HG02798 (cell line): Measurements from ENCODE around the gene ENOX1.

ENCODE experiments used
- ATAC-seq: cut with Tn5 transposase; IDR thresholded peaks from one replicate; pipeline ENCODE4 v1.9.1; 2021; ENCODE audit warnings: mild to moderate bottlenecking; ENCODE audit not compliant: unreplicated experiment, poor library complexity

Gene ENOX1

GRCh38 chr13:43407023-43407581, 379.7 kb downstream of the ENOX1 start:
- no peak for ATAC-seq

GRCh38 chr13:43405457-43405856, 381.3 kb downstream of the ENOX1 start:
- no peak for ATAC-seq

DNA sequence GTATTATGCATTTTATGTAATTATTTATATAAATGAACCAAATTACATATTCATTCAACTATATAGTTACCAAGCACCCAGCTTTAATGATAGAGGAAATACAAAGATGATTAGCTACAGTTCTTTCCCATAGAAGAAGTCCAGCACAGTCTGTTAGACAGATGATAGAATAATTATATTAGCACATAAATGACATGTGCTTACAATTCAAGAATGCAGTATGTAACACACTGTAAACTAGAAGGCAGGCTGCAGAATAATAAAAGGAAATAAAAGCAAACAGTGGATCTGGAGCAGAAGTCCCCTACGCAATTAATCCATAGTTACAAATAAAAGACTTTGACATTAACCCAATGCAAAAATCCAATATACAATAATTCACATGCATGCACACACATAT, 384.4 kb downstream of the ENOX1 start:
- ATAC-seq: no peak

GRCh38 chr13:43401361-43401760, 385.4 kb downstream of the ENOX1 start:
- no peak for ATAC-seq

DNA sequence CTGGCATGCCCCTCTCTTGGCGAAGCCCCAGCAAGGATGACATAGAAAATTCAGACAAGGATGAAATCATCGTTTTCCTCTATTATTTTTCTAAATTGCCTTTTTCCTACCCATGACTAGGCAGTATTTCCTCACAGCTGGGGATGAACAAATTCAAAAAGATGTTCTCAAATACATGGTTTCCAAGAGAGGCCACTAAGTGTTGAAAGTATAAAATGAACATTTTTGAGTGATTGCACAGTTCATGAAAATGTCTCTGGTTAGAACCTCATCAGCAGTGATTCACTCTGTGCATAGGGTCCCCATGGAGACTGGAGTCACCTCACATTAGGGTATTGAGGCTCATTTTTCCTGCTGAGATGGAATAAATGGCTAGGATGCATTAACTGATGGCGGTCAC, 389.7 kb downstream of the ENOX1 start:
- no peak for ATAC-seq

DNA sequence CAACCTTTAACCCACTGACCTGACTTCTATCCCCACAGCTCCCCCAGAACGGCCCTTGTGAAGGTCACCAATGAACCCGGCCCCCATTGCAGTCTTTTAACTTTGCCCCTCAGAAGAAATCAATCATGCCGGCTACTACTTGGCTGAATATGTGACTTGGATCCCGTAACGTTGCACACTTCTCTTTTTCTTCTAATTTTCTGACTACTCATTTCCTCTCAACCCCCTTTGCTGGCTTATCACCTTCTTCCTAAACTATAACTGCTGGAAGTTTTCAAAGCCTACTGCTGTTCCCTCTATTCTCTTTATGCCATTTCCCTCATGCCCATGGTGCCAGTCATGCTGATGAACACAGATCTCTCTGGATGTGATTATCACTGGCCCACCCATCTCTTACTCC, 395.7 kb downstream of the ENOX1 start:
- peak; percentile 7 for ATAC-seq

DNA sequence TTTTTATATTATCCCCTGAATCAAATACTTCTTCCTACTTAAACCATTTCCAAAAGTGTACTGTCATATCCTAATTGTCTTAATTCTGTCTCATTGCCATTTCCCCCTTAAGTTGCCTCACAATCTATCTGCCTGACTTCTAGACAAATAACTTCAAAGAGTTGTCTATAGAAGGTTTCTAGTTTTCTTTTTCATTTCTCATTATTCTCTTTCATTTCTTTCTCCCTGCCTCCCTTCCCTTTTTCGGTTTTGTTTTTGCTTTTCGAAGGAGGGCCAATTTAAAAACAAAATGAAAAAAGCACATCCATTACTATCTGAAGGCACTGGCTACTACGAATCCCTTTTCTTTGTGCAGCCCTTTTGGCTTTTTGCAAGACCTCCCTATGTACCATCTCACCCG, 396.2 kb downstream of the ENOX1 start:
- ATAC-seq: peak; percentile 68

GRCh38 chr13:43389983-43390382, 396.8 kb downstream of the ENOX1 start:
- ATAC-seq: peak; percentile 16

- no peak for ATAC-seq
These were observed 397.2 kb downstream of the ENOX1 start for GRCh38 chr13:43389573-43389972.

DNA sequence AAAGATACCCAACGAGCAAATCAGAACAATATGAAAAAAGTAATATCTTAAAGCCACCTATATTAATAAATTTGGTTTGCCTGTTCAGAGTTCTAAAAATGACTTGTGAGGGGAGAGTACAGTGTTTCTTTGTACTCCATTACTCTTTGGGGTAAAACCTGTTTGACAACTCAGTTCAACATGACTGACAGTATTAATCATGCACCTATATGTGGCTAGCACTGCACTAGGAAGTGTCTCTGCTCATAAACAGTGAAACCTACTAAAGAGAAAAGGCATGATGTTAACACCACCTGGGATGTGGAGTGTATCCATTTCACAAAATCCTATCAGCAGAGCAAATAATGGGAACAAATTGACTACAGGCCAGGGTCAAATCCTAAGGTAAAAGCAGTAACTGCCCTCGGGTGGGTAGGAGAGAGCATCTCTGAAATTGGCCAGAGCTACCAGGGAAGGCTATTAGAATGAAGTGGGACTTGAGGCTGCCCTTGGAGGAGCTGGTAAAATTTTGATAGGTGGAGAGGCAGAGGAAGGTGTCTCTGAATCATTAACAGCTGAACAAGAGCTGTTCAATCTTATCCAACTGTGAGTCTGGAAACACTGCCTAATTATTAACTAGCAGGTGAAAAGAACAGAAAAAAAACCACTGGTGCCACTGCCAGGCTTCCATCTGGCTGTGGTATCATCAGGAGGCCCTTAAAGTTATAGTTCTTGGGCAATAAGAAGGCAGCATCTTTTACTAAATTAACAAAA, 398.3 kb downstream of the ENOX1 start:
- peak; percentile 42 for ATAC-seq

DNA sequence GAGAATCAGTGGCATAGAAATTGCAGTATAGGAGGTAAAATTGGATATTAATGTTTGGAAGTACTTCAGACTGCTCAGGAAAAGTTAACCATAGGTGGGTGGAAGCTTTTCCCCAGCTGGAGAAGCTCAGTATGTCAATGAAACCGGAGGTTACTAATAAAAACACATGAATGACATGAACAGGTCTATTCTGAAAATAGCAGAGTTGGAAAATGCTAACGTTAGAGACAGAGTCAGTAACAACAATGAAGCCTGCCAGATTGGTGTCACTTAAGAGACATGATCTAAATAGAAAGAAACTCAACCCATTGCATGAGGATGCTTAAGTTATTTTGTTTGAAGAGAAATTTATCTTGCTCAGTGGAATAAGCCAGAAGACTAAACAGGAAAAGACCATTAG, 398.9 kb downstream of the ENOX1 start:
- ATAC-seq: no peak

- no peak for ATAC-seq
These were observed 403.1 kb downstream of the ENOX1 start for GRCh38 chr13:43383498-43384165.

- no peak for ATAC-seq
These were observed 407.0 kb downstream of the ENOX1 start for GRCh38 chr13:43379738-43380137.

GRCh38 chr13:43377973-43378372, 408.8 kb downstream of the ENOX1 start:
- ATAC-seq: no peak

- no peak for ATAC-seq
These were observed 409.6 kb downstream of the ENOX1 start for GRCh38 chr13:43377149-43377548.

DNA sequence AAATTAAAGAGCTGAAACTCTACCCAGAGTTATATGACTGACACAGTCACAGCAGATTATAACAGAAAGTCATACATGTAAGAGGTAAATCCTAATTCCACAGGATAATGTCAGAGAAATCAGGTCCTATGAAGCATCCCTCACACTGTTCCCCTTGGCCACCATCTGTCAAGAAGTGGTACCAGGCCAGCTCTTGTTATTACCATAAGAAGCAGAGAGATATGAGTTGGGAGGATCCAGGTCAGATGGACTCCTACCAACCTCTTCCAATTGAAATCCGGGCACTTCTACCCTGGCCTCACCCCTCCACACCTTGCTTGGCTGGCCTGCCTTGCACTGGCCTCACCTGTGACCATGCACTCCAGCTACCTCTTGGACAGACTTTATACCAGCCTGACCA, 410.2 kb downstream of the ENOX1 start:
- no peak for ATAC-seq

DNA sequence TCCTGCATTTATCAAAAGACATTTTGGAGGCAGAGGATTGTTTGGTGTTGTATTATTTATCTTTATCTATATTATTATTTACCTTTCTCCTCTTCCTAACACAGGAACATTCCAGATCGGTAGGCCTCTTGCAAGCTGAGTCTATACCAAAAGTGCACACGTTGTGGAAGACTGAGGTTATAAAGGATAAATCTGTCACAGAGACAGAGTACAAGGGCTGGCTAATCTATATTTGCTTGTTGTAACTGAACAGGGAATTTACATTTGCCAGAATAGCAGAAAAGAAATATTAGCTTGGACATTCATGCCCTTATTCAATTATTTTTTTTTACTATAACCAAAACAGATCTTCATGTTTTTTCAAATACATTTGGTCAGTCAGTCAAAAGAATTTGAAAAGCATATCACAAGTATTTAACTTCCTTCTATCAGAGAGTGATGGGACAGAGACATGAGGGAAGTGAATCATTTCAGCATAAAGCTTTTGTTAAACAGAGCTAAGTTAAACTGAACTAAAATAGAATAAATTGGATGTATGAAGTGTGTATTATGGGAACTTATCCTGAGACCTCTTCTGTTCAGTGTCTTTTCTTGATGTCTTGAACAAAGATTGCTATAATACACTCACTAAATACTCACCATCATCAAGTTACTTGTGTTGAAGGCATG, 410.8 kb downstream of the ENOX1 start:
- no peak for ATAC-seq

DNA sequence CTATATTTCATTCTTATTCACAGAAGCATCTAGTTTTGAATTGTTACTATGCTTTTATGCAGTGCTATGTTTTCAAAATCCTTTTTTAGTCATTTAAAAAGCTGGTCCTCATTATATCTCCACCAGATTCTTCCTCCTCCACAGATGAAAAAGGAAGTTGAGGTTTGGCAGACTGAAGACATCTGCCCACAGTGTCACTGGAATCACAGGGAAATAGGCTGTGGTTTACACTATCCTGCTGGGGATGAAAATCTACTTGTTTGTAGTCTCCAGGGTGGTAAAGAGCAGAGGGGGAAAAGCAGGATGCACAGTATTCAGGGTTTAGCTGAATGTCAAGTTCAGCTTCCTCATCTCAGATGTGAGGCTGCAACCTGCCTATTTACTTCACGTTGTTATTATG, 412.2 kb downstream of the ENOX1 start:
- no peak for ATAC-seq

GRCh38 chr13:43373400-43373799, 413.4 kb downstream of the ENOX1 start:
- no peak for ATAC-seq

- ATAC-seq: no peak
These were observed 415.9 kb downstream of the ENOX1 start for GRCh38 chr13:43370842-43371241.

DNA sequence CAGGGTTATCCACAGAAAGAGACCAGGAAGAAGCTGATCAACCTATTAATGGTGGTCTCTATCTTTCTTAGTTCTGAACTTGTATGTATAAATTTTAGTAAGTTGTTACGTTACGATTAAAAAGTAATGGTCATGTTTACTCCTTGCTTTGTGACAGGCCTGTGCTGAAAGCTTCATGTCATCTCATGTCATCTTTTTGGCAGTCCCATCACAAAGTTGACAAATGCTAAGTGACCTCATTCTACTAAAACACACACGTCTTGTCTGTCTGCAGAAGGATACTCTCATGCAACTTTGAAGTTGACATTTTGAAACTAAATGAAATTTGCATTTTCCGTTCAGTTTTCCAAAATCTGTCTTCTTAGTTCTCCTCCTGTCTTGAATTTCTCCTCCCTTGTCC, 417.5 kb downstream of the ENOX1 start:
- ATAC-seq: no peak
